WTC11 (cell line): ENCODE results near the gene DAPK1. TPM values are rescaled to one million over a fixed set of nuclear protein-coding genes. Genes with fewer than 3 reads are reported as not detected.

Source experiments
- ATAC-seq: fragments of 200-7000 bp; cut with Tn5 transposase; 2 replicates; pipeline ENCODE4 v1.10.0; 2021; ENCODE audit warnings: mild to moderate bottlenecking, moderate library complexity
- CTCF ChIA-PET: fragments of 300-600 bp; sonication (Branson Sonifier 250); formaldehyde crosslinking; loops from one replicate; lab custom pipeline; 2021; ENCODE audit warnings: antibody characterized with exemption; lab: Charles Lee
- POLR2A ChIA-PET: fragments of 350-600 bp; sonication (Branson Sonifier 250); formaldehyde crosslinking; loops from one replicate; lab custom pipeline; 2021; ENCODE audit warnings: antibody characterized with exemption; lab: Charles Lee
- DNase-seq: peaks from one replicate; pipeline ENCODE4 v3.0.0; 2021; ENCODE audit warnings: low spot score
- H3K27ac Mint-ChIP-seq: 2 replicates; pipeline ENCODE4 v1.8.0; 2021; ENCODE audit warnings: mixed read lengths
- H3K27me3 Mint-ChIP-seq: 2 replicates; pipeline ENCODE4 v1.8.0; 2021; ENCODE audit warnings: low read depth, mild to moderate bottlenecking, moderate library complexity, mixed read lengths
- H3K36me3 Mint-ChIP-seq: 2 replicates; pipeline ENCODE4 v1.8.0; 2021; ENCODE audit warnings: mixed read lengths
- H3K4me1 Mint-ChIP-seq: 2 replicates; pipeline ENCODE4 v1.8.0; 2022; ENCODE audit warnings: mixed read lengths
- H3K4me3 Mint-ChIP-seq: 2 replicates; pipeline ENCODE4 v1.8.0; 2021; ENCODE audit warnings: mild to moderate bottlenecking, moderate library complexity, mixed read lengths
- H3K9me3 Mint-ChIP-seq: 2 replicates; pipeline ENCODE4 v1.8.0; 2021; ENCODE audit warnings: mixed read lengths
- EMX1 ChIP-seq: fragments of 250-450 bp; sonication (Bioruptor Pico); IDR thresholded peaks from 2 replicates; pipeline ENCODE4 v1.8.0; 2021; ENCODE audit warnings: mild to moderate bottlenecking
- IRF2 ChIP-seq: sonication (generic); formaldehyde crosslinking; IDR thresholded peaks from 2 replicates; pipeline ENCODE4 v1.8.0; 2022; ENCODE audit warnings: low read depth, missing genetic modification reagents, borderline replicate concordance
- RELA ChIP-seq: sonication (generic); formaldehyde crosslinking; IDR thresholded peaks from 2 replicates; pipeline ENCODE4 v1.8.1; 2022; ENCODE audit warnings: missing genetic modification reagents, mild to moderate bottlenecking, borderline replicate concordance
- SMAD4 ChIP-seq: sonication (generic); formaldehyde crosslinking; IDR thresholded peaks from 2 replicates; pipeline ENCODE4 v1.8.0; 2022; ENCODE audit warnings: mild to moderate bottlenecking, missing genetic modification reagents
- TCF7 ChIP-seq: sonication (generic); formaldehyde crosslinking; IDR thresholded peaks from 2 replicates; pipeline ENCODE4 v1.8.0; 2022; ENCODE audit warnings: mild to moderate bottlenecking, low read depth, missing genetic modification reagents, moderate library complexity
- ZNF219 ChIP-seq: sonication (generic); formaldehyde crosslinking; IDR thresholded peaks from 2 replicates; pipeline ENCODE4 v1.8.0; 2023; ENCODE audit warnings: missing genetic modification reagents, mild to moderate bottlenecking, borderline replicate concordance
- ZNF396 ChIP-seq: fragments of 250-450 bp; sonication (Bioruptor Pico); IDR thresholded peaks from 2 replicates; pipeline ENCODE4 v1.8.0; 2021; ENCODE audit warnings: mild to moderate bottlenecking, moderate library complexity, borderline replicate concordance
- ZNF423 ChIP-seq: fragments of 250-450 bp; sonication (Bioruptor Pico); IDR thresholded peaks from 2 replicates; pipeline ENCODE4 v2.1.2; 2022; ENCODE audit warnings: mild to moderate bottlenecking, moderate library complexity
- total RNA-seq: library from RNA; stranded (reverse); gene quantifications from 3 replicates; pipeline ENCODE4 v1.2.3, GENCODE V29; 2021
- TF ChIP-seq, protein P1 (sequence below): sonication (generic); formaldehyde crosslinking; IDR thresholded peaks from 2 replicates; pipeline ENCODE4 v1.8.0; 2022; ENCODE audit warnings: missing genetic modification reagents
- TF ChIP-seq, protein P2 (sequence below): sonication (generic); formaldehyde crosslinking; conservative IDR thresholded peaks from 2 replicates; pipeline ENCODE4 v1.8.1; 2023; ENCODE audit warnings: mild to moderate bottlenecking, low read depth, missing genetic modification reagents, moderate library complexity
- TF ChIP-seq, protein P3 (sequence below): fragments of 250-450 bp; sonication (Bioruptor Pico); IDR thresholded peaks from 2 replicates; pipeline ENCODE4 v2.1.2; 2022; ENCODE audit warnings: mild to moderate bottlenecking, moderate library complexity
- TF ChIP-seq, protein P4 (sequence below): sonication (generic); formaldehyde crosslinking; IDR thresholded peaks from 2 replicates; pipeline ENCODE4 v1.8.0; 2023; ENCODE audit warnings: missing genetic modification reagents, mild to moderate bottlenecking, borderline replicate concordance
- TF ChIP-seq, protein P5 (sequence below): sonication (generic); formaldehyde crosslinking; IDR thresholded peaks from 2 replicates; pipeline ENCODE4 v1.8.1; 2022; ENCODE audit warnings: low read depth, mild to moderate bottlenecking, moderate library complexity, missing genetic modification reagents, borderline replicate concordance
- TF ChIP-seq, protein P6 (sequence below): sonication (generic); formaldehyde crosslinking; IDR thresholded peaks from 2 replicates; pipeline ENCODE4 v1.8.1; 2023; ENCODE audit warnings: mild to moderate bottlenecking, missing genetic modification reagents, moderate library complexity
- TF ChIP-seq, protein P7 (sequence below): fragments of 250-450 bp; sonication (Bioruptor Pico); IDR thresholded peaks from 2 replicates; pipeline ENCODE4 v1.9.0; 2021; ENCODE audit warnings: mild to moderate bottlenecking

DAPK1 gene
- total RNA-seq, 1 experiment from 2014 or later: 129 TPM

DNA sequence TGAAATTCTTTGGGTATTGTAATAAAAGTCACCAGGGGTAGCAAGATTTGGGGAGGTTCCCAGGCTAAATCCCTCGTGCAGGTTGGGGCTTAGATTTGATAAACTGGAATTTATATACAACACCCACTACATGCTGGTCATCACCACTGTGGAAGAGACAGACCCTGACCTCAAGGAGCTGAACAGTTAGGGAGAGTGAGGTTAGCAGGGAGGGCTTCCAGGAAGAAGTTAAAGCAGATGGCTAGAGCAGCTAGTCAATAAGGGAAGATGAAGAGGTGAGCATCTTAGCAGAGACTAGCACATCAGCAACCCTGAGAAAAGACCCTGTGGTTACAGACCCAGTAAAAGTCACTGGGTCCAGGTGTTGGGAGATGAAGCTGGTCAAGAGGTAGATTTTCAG lies 234.7 kb downstream of the DAPK1 start:
- H3K27ac Mint-ChIP-seq: no peak overlapping the region
- H3K4me3 Mint-ChIP-seq: no peak overlapping the region
- ChIA-PET POLR2A (no interaction called here), CTCF (interaction anchor here (0.9 kb wide), 1 partner anchor 48 kb away, joined by 3 read pairs; no protein-coding TSS in a partner anchor)
- DNase-seq: no peak
- H3K27me3 Mint-ChIP-seq: no peaks in the 10 kb centered on the region
- peaks cover 6% of the 10 kb centered on the region; the same call in 1 of the 2 replicates for H3K36me3 Mint-ChIP-seq
- H3K9me3 Mint-ChIP-seq: no peaks in the 10 kb centered on the region
- H3K4me1 Mint-ChIP-seq: 0 out of 2 replicates have a peak, but pooled peaks cover 8% of the 10 kb centered on the region
- ATAC-seq: no peak
- TF ChIP-seq, protein P1, sequence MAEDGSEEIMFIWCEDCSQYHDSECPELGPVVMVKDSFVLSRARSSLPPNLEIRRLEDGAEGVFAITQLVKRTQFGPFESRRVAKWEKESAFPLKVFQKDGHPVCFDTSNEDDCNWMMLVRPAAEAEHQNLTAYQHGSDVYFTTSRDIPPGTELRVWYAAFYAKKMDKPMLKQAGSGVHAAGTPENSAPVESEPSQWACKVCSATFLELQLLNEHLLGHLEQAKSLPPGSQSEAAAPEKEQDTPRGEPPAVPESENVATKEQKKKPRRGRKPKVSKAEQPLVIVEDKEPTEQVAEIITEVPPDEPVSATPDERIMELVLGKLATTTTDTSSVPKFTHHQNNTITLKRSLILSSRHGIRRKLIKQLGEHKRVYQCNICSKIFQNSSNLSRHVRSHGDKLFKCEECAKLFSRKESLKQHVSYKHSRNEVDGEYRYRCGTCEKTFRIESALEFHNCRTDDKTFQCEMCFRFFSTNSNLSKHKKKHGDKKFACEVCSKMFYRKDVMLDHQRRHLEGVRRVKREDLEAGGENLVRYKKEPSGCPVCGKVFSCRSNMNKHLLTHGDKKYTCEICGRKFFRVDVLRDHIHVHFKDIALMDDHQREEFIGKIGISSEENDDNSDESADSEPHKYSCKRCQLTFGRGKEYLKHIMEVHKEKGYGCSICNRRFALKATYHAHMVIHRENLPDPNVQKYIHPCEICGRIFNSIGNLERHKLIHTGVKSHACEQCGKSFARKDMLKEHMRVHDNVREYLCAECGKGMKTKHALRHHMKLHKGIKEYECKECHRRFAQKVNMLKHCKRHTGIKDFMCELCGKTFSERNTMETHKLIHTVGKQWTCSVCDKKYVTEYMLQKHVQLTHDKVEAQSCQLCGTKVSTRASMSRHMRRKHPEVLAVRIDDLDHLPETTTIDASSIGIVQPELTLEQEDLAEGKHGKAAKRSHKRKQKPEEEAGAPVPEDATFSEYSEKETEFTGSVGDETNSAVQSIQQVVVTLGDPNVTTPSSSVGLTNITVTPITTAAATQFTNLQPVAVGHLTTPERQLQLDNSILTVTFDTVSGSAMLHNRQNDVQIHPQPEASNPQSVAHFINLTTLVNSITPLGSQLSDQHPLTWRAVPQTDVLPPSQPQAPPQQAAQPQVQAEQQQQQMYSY (CRISPR knock-in tag): no peak
- TF ChIP-seq ZNF219 (CRISPR knock-in tag): no peak
- TF ChIP-seq, protein P2, sequence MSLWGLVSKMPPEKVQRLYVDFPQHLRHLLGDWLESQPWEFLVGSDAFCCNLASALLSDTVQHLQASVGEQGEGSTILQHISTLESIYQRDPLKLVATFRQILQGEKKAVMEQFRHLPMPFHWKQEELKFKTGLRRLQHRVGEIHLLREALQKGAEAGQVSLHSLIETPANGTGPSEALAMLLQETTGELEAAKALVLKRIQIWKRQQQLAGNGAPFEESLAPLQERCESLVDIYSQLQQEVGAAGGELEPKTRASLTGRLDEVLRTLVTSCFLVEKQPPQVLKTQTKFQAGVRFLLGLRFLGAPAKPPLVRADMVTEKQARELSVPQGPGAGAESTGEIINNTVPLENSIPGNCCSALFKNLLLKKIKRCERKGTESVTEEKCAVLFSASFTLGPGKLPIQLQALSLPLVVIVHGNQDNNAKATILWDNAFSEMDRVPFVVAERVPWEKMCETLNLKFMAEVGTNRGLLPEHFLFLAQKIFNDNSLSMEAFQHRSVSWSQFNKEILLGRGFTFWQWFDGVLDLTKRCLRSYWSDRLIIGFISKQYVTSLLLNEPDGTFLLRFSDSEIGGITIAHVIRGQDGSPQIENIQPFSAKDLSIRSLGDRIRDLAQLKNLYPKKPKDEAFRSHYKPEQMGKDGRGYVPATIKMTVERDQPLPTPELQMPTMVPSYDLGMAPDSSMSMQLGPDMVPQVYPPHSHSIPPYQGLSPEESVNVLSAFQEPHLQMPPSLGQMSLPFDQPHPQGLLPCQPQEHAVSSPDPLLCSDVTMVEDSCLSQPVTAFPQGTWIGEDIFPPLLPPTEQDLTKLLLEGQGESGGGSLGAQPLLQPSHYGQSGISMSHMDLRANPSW (CRISPR knock-in tag): no peak
- TF ChIP-seq SMAD4 (CRISPR knock-in tag): no peak
- no peak for TF ChIP-seq RELA (CRISPR knock-in tag)
- TF ChIP-seq, protein P3, sequence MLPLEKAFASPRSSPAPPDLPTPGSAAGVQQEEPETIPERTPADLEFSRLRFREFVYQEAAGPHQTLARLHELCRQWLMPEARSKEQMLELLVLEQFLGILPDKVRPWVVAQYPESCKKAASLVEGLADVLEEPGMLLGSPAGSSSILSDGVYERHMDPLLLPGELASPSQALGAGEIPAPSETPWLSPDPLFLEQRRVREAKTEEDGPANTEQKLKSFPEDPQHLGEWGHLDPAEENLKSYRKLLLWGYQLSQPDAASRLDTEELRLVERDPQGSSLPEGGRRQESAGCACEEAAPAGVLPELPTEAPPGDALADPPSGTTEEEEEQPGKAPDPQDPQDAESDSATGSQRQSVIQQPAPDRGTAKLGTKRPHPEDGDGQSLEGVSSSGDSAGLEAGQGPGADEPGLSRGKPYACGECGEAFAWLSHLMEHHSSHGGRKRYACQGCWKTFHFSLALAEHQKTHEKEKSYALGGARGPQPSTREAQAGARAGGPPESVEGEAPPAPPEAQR (CRISPR knock-in tag): no peak
- no peak for TF ChIP-seq ZNF396 (CRISPR knock-in tag)
- no peak for TF ChIP-seq EMX1 (CRISPR knock-in tag)
- TF ChIP-seq, protein P4, sequence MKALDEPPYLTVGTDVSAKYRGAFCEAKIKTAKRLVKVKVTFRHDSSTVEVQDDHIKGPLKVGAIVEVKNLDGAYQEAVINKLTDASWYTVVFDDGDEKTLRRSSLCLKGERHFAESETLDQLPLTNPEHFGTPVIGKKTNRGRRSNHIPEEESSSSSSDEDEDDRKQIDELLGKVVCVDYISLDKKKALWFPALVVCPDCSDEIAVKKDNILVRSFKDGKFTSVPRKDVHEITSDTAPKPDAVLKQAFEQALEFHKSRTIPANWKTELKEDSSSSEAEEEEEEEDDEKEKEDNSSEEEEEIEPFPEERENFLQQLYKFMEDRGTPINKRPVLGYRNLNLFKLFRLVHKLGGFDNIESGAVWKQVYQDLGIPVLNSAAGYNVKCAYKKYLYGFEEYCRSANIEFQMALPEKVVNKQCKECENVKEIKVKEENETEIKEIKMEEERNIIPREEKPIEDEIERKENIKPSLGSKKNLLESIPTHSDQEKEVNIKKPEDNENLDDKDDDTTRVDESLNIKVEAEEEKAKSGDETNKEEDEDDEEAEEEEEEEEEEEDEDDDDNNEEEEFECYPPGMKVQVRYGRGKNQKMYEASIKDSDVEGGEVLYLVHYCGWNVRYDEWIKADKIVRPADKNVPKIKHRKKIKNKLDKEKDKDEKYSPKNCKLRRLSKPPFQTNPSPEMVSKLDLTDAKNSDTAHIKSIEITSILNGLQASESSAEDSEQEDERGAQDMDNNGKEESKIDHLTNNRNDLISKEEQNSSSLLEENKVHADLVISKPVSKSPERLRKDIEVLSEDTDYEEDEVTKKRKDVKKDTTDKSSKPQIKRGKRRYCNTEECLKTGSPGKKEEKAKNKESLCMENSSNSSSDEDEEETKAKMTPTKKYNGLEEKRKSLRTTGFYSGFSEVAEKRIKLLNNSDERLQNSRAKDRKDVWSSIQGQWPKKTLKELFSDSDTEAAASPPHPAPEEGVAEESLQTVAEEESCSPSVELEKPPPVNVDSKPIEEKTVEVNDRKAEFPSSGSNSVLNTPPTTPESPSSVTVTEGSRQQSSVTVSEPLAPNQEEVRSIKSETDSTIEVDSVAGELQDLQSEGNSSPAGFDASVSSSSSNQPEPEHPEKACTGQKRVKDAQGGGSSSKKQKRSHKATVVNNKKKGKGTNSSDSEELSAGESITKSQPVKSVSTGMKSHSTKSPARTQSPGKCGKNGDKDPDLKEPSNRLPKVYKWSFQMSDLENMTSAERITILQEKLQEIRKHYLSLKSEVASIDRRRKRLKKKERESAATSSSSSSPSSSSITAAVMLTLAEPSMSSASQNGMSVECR (CRISPR knock-in tag): no peak
- TF ChIP-seq, protein P5, sequence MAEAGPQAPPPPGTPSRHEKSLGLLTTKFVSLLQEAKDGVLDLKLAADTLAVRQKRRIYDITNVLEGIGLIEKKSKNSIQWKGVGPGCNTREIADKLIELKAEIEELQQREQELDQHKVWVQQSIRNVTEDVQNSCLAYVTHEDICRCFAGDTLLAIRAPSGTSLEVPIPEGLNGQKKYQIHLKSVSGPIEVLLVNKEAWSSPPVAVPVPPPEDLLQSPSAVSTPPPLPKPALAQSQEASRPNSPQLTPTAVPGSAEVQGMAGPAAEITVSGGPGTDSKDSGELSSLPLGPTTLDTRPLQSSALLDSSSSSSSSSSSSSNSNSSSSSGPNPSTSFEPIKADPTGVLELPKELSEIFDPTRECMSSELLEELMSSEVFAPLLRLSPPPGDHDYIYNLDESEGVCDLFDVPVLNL (CRISPR knock-in tag): no peak
- TF ChIP-seq, protein P6, sequence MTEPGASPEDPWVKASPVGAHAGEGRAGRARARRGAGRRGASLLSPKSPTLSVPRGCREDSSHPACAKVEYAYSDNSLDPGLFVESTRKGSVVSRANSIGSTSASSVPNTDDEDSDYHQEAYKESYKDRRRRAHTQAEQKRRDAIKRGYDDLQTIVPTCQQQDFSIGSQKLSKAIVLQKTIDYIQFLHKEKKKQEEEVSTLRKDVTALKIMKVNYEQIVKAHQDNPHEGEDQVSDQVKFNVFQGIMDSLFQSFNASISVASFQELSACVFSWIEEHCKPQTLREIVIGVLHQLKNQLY: no peak
- no peak for TF ChIP-seq IRF2 (CRISPR knock-in tag)
- TF ChIP-seq, protein P7, sequence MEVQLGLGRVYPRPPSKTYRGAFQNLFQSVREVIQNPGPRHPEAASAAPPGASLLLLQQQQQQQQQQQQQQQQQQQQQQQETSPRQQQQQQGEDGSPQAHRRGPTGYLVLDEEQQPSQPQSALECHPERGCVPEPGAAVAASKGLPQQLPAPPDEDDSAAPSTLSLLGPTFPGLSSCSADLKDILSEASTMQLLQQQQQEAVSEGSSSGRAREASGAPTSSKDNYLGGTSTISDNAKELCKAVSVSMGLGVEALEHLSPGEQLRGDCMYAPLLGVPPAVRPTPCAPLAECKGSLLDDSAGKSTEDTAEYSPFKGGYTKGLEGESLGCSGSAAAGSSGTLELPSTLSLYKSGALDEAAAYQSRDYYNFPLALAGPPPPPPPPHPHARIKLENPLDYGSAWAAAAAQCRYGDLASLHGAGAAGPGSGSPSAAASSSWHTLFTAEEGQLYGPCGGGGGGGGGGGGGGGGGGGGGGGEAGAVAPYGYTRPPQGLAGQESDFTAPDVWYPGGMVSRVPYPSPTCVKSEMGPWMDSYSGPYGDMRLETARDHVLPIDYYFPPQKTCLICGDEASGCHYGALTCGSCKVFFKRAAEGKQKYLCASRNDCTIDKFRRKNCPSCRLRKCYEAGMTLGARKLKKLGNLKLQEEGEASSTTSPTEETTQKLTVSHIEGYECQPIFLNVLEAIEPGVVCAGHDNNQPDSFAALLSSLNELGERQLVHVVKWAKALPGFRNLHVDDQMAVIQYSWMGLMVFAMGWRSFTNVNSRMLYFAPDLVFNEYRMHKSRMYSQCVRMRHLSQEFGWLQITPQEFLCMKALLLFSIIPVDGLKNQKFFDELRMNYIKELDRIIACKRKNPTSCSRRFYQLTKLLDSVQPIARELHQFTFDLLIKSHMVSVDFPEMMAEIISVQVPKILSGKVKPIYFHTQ: no peak
- TF ChIP-seq TCF7 (CRISPR knock-in tag): no peak
- no peak for TF ChIP-seq ZNF423
